GM23338 (cell line): ENCODE results near the gene CNRIP1.

ENCODE experiments used
- CREB1 ChIP-seq: fragments of 250-450 bp; sonication (Bioruptor Pico); IDR thresholded peaks from 2 replicates; pipeline ENCODE4 v1.5.0; 2020; ENCODE audit warnings: low read depth, mild to moderate bottlenecking, moderate library complexity
- EZH2 ChIP-seq: fragments of 200-600 bp; sonication (generic); IDR thresholded peaks from one replicate; pipeline ENCODE4 v1.8.0; 2017; ENCODE audit warnings: antibody characterized with exemption, mild to moderate bottlenecking, low read depth; ENCODE audit not compliant: unreplicated experiment
- EZH2phosphoT487 ChIP-seq: fragments of 200-600 bp; sonication (generic); IDR thresholded peaks from one replicate; pipeline ENCODE4 v1.8.1; 2018; ENCODE audit warnings: antibody characterized with exemption; ENCODE audit not compliant: unreplicated experiment
- POLR2AphosphoS5 ChIP-seq: IDR thresholded peaks from 2 replicates; pipeline ENCODE4 v1.6.1; 2016; ENCODE audit warnings: antibody characterized with exemption, low read depth
- ZNF331 ChIP-seq: fragments of 250-450 bp; sonication (Bioruptor Pico); IDR thresholded peaks from 2 replicates; pipeline ENCODE4 v1.5.0; 2020; ENCODE audit warnings: low read depth, mild to moderate bottlenecking, moderate library complexity
- TF ChIP-seq, protein P1 (sequence below): IDR thresholded peaks from one replicate; pipeline ENCODE4 v1.6.1; 2018; ENCODE audit warnings: antibody characterized with exemption; ENCODE audit not compliant: unreplicated experiment
- TF ChIP-seq, protein P2 (sequence below), 2 experiments: fragments of 200-600 bp in 1 of 2; sonication (generic) in 1 of 2; conservative IDR thresholded peaks; 2 replicates each; pipeline versions ENCODE4 v1.5.1 to v1.6.1; 2016 to 2017; ENCODE audit warnings: antibody characterized with exemption in 2 of 2, low read depth in 2 of 2, mild to moderate bottlenecking in 2 of 2, moderate library complexity in 1 of 2
- TF ChIP-seq, protein P3 (sequence below): IDR thresholded peaks from 2 replicates; pipeline ENCODE4 v1.6.1; 2016; ENCODE audit warnings: antibody characterized with exemption

DNA sequence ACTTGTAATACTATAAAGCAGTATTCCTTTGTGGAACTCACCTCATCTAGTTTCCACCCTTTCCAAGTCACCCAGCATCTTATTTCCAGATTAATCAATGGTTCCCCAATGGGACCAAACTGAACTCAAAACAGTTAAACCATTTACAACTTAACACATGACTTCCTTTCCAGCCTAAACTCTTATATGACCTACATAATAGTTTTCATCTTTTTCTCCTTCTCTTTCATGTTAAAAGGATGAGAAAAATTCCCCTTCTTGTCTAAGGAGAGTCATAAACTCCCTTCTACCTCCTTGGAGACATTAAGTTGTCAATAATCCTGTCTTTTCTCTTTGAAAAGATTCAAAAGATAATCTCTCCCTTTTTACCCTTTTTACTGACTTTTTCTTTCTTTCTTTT, 74.1 kb downstream of the CNRIP1 start:
- TF ChIP-seq EZH2phosphoT487 (no peak), EZH2 (no peak), POLR2AphosphoS5 (no peak), ZNF331 (CRISPR knock-in tag) (no peak), CREB1 (CRISPR knock-in tag) (no peak)
- TF ChIP-seq, protein P1, sequence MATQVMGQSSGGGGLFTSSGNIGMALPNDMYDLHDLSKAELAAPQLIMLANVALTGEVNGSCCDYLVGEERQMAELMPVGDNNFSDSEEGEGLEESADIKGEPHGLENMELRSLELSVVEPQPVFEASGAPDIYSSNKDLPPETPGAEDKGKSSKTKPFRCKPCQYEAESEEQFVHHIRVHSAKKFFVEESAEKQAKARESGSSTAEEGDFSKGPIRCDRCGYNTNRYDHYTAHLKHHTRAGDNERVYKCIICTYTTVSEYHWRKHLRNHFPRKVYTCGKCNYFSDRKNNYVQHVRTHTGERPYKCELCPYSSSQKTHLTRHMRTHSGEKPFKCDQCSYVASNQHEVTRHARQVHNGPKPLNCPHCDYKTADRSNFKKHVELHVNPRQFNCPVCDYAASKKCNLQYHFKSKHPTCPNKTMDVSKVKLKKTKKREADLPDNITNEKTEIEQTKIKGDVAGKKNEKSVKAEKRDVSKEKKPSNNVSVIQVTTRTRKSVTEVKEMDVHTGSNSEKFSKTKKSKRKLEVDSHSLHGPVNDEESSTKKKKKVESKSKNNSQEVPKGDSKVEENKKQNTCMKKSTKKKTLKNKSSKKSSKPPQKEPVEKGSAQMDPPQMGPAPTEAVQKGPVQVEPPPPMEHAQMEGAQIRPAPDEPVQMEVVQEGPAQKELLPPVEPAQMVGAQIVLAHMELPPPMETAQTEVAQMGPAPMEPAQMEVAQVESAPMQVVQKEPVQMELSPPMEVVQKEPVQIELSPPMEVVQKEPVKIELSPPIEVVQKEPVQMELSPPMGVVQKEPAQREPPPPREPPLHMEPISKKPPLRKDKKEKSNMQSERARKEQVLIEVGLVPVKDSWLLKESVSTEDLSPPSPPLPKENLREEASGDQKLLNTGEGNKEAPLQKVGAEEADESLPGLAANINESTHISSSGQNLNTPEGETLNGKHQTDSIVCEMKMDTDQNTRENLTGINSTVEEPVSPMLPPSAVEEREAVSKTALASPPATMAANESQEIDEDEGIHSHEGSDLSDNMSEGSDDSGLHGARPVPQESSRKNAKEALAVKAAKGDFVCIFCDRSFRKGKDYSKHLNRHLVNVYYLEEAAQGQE: no peak
- TF ChIP-seq, protein P2, sequence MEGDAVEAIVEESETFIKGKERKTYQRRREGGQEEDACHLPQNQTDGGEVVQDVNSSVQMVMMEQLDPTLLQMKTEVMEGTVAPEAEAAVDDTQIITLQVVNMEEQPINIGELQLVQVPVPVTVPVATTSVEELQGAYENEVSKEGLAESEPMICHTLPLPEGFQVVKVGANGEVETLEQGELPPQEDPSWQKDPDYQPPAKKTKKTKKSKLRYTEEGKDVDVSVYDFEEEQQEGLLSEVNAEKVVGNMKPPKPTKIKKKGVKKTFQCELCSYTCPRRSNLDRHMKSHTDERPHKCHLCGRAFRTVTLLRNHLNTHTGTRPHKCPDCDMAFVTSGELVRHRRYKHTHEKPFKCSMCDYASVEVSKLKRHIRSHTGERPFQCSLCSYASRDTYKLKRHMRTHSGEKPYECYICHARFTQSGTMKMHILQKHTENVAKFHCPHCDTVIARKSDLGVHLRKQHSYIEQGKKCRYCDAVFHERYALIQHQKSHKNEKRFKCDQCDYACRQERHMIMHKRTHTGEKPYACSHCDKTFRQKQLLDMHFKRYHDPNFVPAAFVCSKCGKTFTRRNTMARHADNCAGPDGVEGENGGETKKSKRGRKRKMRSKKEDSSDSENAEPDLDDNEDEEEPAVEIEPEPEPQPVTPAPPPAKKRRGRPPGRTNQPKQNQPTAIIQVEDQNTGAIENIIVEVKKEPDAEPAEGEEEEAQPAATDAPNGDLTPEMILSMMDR (conservative IDR thresholded peaks at IDR 0.05; ENCODE audit: low read depth in 2 of 2): no peak
- TF ChIP-seq, protein P3, sequence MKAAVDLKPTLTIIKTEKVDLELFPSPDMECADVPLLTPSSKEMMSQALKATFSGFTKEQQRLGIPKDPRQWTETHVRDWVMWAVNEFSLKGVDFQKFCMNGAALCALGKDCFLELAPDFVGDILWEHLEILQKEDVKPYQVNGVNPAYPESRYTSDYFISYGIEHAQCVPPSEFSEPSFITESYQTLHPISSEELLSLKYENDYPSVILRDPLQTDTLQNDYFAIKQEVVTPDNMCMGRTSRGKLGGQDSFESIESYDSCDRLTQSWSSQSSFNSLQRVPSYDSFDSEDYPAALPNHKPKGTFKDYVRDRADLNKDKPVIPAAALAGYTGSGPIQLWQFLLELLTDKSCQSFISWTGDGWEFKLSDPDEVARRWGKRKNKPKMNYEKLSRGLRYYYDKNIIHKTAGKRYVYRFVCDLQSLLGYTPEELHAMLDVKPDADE: no peak
